Muscle layer of duodenum (tissue), 2 donors: ENCODE measurements around the gene FRMPD4.

Source experiments
- H3K27ac ChIP-seq: one replicate; pipeline ENCODE4 v1.7.0; 2013; ENCODE audit warnings: mild to moderate bottlenecking, low read length
- H3K27me3 ChIP-seq: one replicate; pipeline ENCODE4 v1.7.0; 2013; ENCODE audit warnings: low read depth, mild to moderate bottlenecking, control low read depth, low read length
- H3K36me3 ChIP-seq, 2 donors: one replicate each; pipeline ENCODE4 v1.7.0; 2013; ENCODE audit warnings: low read length in 2 of 2, control low read depth in 1 of 2, mild to moderate bottlenecking in 1 of 2; ENCODE audit not compliant: insufficient read depth in 2 of 2, control insufficient read depth in 1 of 2
- H3K4me1 ChIP-seq, 2 donors: one replicate each; pipeline ENCODE4 v1.7.0; 2013; ENCODE audit warnings: low read length in 2 of 2, mild to moderate bottlenecking in 2 of 2, control low read depth in 1 of 2, moderate library complexity in 1 of 2; ENCODE audit not compliant: insufficient read depth in 2 of 2, control insufficient read depth in 1 of 2
- H3K4me3 ChIP-seq, 2 donors: one replicate each; pipeline ENCODE4 v1.7.0; 2013; ENCODE audit warnings: low read length in 2 of 2, low read depth in 1 of 2, mild to moderate bottlenecking in 1 of 2
- H3K9me3 ChIP-seq, 2 donors: one replicate each; pipeline ENCODE4 v1.7.0; 2013; ENCODE audit warnings: low read length in 2 of 2, control low read depth in 1 of 2, mild to moderate bottlenecking in 1 of 2; ENCODE audit not compliant: control insufficient read depth in 1 of 2
- donor health status: healthy.

FRMPD4 gene

GRCh38 chrX:12443534-12444098 lies 305.3 kb downstream of the FRMPD4 start:
- no peak overlapping the region for H3K4me3 ChIP-seq
- no peaks in the 10 kb centered on the region for H3K36me3 ChIP-seq
- no peaks in the 10 kb centered on the region for H3K27me3 ChIP-seq
- no peaks in the 10 kb centered on the region for H3K4me1 ChIP-seq
- no peaks in the 10 kb centered on the region for H3K9me3 ChIP-seq
- H3K27ac ChIP-seq = no peak overlapping the region

DNA sequence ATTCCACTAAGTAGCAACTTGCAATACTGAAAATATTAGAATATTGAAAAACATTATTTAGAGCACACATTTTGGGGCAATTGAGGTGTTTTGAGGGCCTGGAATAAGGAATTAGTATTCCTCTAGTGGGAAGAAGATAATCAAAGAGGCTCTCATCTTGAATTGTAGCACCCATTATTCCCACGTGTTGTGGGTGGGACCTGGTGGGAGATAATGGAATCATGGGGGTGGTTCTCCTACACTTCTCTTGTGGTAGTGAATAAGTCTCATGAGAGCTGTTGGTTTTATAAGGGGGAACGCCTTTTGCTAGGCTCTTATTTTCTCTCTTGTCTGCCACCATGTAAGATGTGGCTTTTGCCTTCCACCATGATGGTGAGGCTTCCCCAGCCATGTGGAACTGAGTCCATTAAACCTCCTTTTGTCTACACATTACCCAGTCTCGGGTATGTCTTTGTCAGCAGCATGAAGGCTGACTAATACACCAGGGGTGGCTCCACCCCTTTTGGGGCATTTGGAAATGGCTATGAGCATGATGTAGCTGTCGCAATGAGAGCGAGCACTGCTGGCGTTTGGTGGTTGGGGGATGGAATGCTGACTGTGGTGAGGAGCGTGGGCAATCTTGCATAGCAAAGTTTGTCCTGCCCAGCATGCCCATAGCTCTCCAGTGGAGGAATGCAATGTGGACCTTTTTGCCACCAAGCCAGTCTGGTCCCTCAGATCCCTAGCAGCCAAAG lies 308.2 kb downstream of the FRMPD4 start:
- no peak overlapping the region for H3K27ac ChIP-seq
- H3K4me1 ChIP-seq = no peaks in the 10 kb centered on the region
- H3K4me3 ChIP-seq = no peak overlapping the region
- H3K9me3 ChIP-seq = no peaks in the 10 kb centered on the region
- H3K36me3 ChIP-seq = no peaks in the 10 kb centered on the region
- no peaks in the 10 kb centered on the region for H3K27me3 ChIP-seq

GRCh38 chrX:12447448-12448064 lies 309.3 kb downstream of the FRMPD4 start:
- no peaks in the 10 kb centered on the region for H3K27me3 ChIP-seq
- H3K27ac ChIP-seq = no peak overlapping the region
- no peaks in the 10 kb centered on the region for H3K4me1 ChIP-seq
- H3K9me3 ChIP-seq = no peaks in the 10 kb centered on the region
- no peak overlapping the region for H3K4me3 ChIP-seq
- no peaks in the 10 kb centered on the region for H3K36me3 ChIP-seq

DNA sequence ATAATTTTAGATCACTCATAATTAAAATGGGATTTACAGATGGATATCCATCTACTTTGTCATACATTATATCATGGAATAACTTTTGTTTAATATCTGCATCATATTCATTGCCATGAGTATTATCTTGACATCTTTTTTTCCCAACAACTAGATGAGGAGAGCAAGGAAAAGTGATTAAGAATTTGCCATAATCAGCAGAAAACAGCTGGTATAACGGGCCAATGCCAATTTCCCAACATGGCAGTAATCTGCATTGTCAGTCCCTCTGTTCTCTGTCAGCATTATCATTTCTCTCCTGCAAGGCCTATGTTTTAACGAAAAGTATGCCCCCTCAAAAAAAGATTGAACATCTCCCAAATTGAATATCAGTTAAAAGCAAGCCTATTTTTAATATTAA lies 314.0 kb downstream of the FRMPD4 start:
- no peaks in the 10 kb centered on the region for H3K4me1 ChIP-seq
- no peaks in the 10 kb centered on the region for H3K9me3 ChIP-seq
- no peak overlapping the region for H3K4me3 ChIP-seq
- no peaks in the 10 kb centered on the region for H3K36me3 ChIP-seq
- no peaks in the 10 kb centered on the region for H3K27me3 ChIP-seq
- no peak overlapping the region for H3K27ac ChIP-seq

GRCh38 chrX:12460929-12461328 lies 322.7 kb downstream of the FRMPD4 start:
- Histone ChIP-seq H3K4me3 (no peak overlapping the region), H3K27me3 (no peaks in the 10 kb centered on the region), H3K27ac (no peak overlapping the region), H3K36me3 (no peaks in the 10 kb centered on the region), H3K9me3 (no peaks in the 10 kb centered on the region), H3K4me1 (no peaks in the 10 kb centered on the region)

DNA sequence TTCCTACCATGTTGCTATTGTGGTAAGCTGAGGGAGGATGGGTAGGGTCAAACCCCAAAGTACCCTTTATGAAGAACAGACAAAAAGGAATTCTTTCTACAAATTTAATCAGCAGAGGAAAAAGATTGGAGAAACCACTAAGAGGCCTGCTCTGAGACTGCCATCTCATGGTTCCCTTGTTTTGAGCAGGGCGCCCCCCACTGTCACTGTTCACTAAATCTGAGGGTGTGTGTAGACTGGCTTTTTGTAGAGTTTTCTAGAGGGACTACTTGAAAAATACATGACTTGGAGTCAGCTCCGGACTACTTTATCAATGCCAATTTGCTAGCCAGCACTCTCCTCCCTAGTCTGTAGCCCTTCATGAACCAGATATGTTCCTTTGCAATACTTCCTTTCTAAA lies 324.8 kb downstream of the FRMPD4 start:
- Histone ChIP-seq H3K27ac (no peak overlapping the region), H3K4me3 (no peak overlapping the region), H3K4me1 (no peaks in the 10 kb centered on the region), H3K27me3 (no peaks in the 10 kb centered on the region), H3K36me3 (no peaks in the 10 kb centered on the region), H3K9me3 (no peaks in the 10 kb centered on the region)

GRCh38 chrX:12463873-12464272 lies 325.6 kb downstream of the FRMPD4 start:
- no peaks in the 10 kb centered on the region for H3K27me3 ChIP-seq
- H3K4me3 ChIP-seq = no peak overlapping the region
- no peaks in the 10 kb centered on the region for H3K4me1 ChIP-seq
- H3K9me3 ChIP-seq = no peaks in the 10 kb centered on the region
- no peak overlapping the region for H3K27ac ChIP-seq
- H3K36me3 ChIP-seq = no peaks in the 10 kb centered on the region

- no peaks in the 10 kb centered on the region for H3K9me3 ChIP-seq
- H3K4me3 ChIP-seq = no peak overlapping the region
- H3K27ac ChIP-seq = no peak overlapping the region
- H3K4me1 ChIP-seq = no peaks in the 10 kb centered on the region
- no peaks in the 10 kb centered on the region for H3K36me3 ChIP-seq
- no peaks in the 10 kb centered on the region for H3K27me3 ChIP-seq
These were observed 329.0 kb downstream of the FRMPD4 start for GRCh38 chrX:12467321-12467720.

GRCh38 chrX:12469296-12469695 lies 331.0 kb downstream of the FRMPD4 start:
- Histone ChIP-seq H3K4me3 (no peak overlapping the region), H3K4me1 (no peaks in the 10 kb centered on the region)

GRCh38 chrX:12471061-12471460 lies 332.8 kb downstream of the FRMPD4 start:
- Histone ChIP-seq H3K27me3 (no peaks in the 10 kb centered on the region), H3K9me3 (no peaks in the 10 kb centered on the region), H3K27ac (no peak overlapping the region), H3K36me3 (no peaks in the 10 kb centered on the region), H3K4me1 (no peaks in the 10 kb centered on the region), H3K4me3 (no peak overlapping the region)

More at GRCh38 chrX:12469296-12469695, 331.0 kb downstream of the FRMPD4 start:
- H3K27ac ChIP-seq = no peak overlapping the region
- H3K36me3 ChIP-seq = no peaks in the 10 kb centered on the region
- no peaks in the 10 kb centered on the region for H3K27me3 ChIP-seq
- no peaks in the 10 kb centered on the region for H3K9me3 ChIP-seq

GRCh38 chrX:12480956-12481355 lies 342.7 kb downstream of the FRMPD4 start:
- H3K4me1 ChIP-seq = no peaks in the 10 kb centered on the region
- H3K4me3 ChIP-seq = no peak overlapping the region
- H3K27me3 ChIP-seq = no peaks in the 10 kb centered on the region
- no peaks in the 10 kb centered on the region for H3K36me3 ChIP-seq
- H3K9me3 ChIP-seq = no peaks in the 10 kb centered on the region
- no peak overlapping the region for H3K27ac ChIP-seq
